ENCODE data around the gene JPH4.

Gene JPH4

DNA sequence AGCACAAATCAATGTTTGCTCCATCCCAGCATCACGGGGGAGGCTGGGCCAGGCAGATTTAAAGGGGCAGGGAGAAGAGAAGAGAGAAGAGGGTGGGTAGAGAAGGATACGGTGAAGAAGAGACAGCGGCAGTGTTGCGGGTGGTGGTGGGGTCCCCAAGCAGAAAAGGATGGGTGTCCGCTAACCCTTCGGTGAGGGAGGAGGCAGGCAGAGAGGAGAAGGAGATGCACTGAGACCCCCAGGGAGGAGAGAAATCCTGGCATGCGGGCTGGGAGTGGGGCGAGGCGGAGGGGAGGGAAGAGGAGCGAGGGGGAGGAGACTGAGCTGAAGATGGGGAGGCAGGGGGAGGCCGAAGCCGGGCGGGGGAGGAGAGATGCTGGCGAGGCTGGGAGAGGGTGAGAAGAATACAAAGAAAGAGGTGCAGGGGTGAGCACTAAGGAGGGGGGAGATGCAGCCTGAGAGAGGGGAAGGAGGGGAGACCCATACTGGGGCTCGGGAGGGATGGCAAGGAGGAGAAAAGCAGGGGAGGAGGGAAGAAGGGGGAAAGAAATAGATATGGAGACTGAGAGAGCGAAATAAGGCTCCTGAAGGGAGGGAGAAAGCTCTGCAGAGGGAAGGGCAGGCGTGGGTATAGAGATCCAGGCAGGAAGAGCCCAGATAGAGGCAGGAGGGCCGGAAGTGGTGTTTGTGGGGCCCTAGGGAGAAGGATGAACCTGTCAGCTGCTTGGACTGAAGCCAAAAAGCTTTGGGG, at the start of gene JPH4:
Gene JPH4, minus strand, starts transcription at position 231 of the 751 bp plus-strand sequence. CDS start 1,337 bp downstream, outside the sequence.
- no peak within 1 kb of the TSS for H3K27ac ChIP-seq (ENCODE audit: low read length)
- H3K27me3 ChIP-seq (ENCODE audit: insufficient read depth, low read length, poor library complexity) = peaks cover 6% of the 10 kb centered on the region
- TF ChIP-seq EZH2 (IDR thresholded peaks at IDR 0.05; ENCODE audit: borderline replicate concordance, low read depth, low read length, severe bottlenecking) (no peak), CTCF (IDR thresholded peaks at IDR 0.05; ENCODE audit: borderline replicate concordance, extremely low read depth, low read length, poor library complexity, severe bottlenecking) (no peak)
- no peak for DNase-seq
- H3K4me3 ChIP-seq (ENCODE audit: low read depth in 1 of 2, low read length in 2 of 2) = no peak within 1 kb of the TSS
- H3K9me3 ChIP-seq (ENCODE audit: insufficient read depth, low read length, severe bottlenecking) = no peaks in the 10 kb centered on the region
- no peak for ATAC-seq (ENCODE audit: insufficient read depth, low read depth)
- H3K4me2 ChIP-seq (ENCODE audit: insufficient read depth, low read length) = no peak within 1 kb of the TSS
- no peaks in the 10 kb centered on the region for H3K79me2 ChIP-seq (ENCODE audit: insufficient read depth, low read length)
- no peaks in the 10 kb centered on the region for H4K20me1 ChIP-seq (ENCODE audit: insufficient read depth, low read length)
- H3K36me3 ChIP-seq (ENCODE audit: insufficient read depth, low read length) = no peaks in the 10 kb centered on the region
- H3K4me1 ChIP-seq (ENCODE audit: insufficient read depth, low read length) = no peaks in the 10 kb centered on the region
- H2AFZ ChIP-seq (ENCODE audit: low read depth, low read length) = peak within 1 kb of the TSS; percentile 26; the same call in 1 of the 2 replicates
- H3K9ac ChIP-seq (ENCODE audit: low read depth, low read length) = no peak within 1 kb of the TSS

DNA sequence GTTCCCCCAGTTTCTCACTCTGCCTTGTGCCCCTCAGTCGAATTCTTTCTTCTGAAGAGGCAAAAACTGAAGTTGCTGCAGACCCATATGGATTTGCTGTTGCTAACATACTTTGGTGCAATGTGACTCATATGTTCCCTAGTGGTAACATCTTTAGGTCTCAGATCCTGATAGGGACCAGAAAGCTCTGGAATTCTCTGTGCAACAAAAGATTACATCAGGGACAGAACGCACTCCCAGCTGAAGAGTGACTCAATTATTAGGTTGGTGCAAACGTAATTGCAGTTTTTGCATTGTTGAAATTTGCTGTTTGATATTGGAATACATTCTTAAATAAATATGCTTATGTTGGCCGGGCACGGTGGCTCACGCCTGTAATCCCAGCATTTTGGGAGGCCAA, 49.4 kb upstream of the JPH4 start:
- Histone ChIP-seq H3K4me1 (ENCODE audit: insufficient read depth, low read length) (0 out of 2 replicates have a peak, but pooled peaks cover 4% of the 10 kb centered on the region), H3K36me3 (ENCODE audit: insufficient read depth, low read length) (no peaks in the 10 kb centered on the region), H2AFZ (ENCODE audit: low read depth, low read length) (no peak overlapping the region), H3K79me2 (ENCODE audit: insufficient read depth, low read length) (no peaks in the 10 kb centered on the region), H3K9me3 (ENCODE audit: insufficient read depth, low read length, severe bottlenecking) (peaks cover 25% of the 10 kb centered on the region), H3K4me3 (ENCODE audit: low read depth in 1 of 2, low read length in 2 of 2) (no peak overlapping the region), H4K20me1 (ENCODE audit: insufficient read depth, low read length) (peaks cover 2% of the 10 kb centered on the region; the same call in 1 of the 2 replicates), H3K27me3 (ENCODE audit: insufficient read depth, low read length, poor library complexity) (peaks cover 6% of the 10 kb centered on the region), H3K27ac (ENCODE audit: low read length) (no peak overlapping the region), H3K9ac (ENCODE audit: low read depth, low read length) (no peak overlapping the region), H3K4me2 (ENCODE audit: insufficient read depth, low read length) (no peak overlapping the region)
- no peak for ATAC-seq (ENCODE audit: insufficient read depth, low read depth)
- TF ChIP-seq EZH2 (IDR thresholded peaks at IDR 0.05; ENCODE audit: borderline replicate concordance, low read depth, low read length, severe bottlenecking) (no peak), CTCF (IDR thresholded peaks at IDR 0.05; ENCODE audit: borderline replicate concordance, extremely low read depth, low read length, poor library complexity, severe bottlenecking) (no peak)
- DNase-seq = no peak

DNA sequence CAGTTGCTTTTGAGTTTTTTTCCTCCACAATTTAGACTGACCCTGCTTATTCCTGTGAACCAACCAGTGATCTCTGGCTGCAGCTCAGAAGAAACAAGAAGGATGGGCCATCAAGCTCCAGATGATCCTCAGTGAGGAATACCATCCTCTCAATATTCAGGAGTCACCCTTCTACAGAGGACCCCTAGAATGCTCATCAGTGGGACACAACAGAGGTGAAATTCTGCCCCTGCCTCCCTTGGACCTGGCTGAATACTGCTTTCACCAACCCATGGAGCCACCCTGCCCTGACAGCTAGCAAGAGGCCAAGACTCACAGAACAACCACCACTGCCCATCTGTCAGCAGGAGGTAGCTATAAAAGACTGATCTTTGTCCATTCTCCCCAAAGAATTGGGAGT, 48.4 kb upstream of the JPH4 start:
- Histone ChIP-seq H4K20me1 (ENCODE audit: insufficient read depth, low read length) (peaks cover 2% of the 10 kb centered on the region; the same call in 1 of the 2 replicates), H3K36me3 (ENCODE audit: insufficient read depth, low read length) (no peaks in the 10 kb centered on the region), H3K4me3 (ENCODE audit: low read depth in 1 of 2, low read length in 2 of 2) (no peak overlapping the region), H3K79me2 (ENCODE audit: insufficient read depth, low read length) (no peaks in the 10 kb centered on the region), H3K4me1 (ENCODE audit: insufficient read depth, low read length) (0 out of 2 replicates have a peak, but pooled peaks cover under 1% of the 10 kb centered on the region), H2AFZ (ENCODE audit: low read depth, low read length) (no peak overlapping the region), H3K4me2 (ENCODE audit: insufficient read depth, low read length) (no peak overlapping the region), H3K9me3 (ENCODE audit: insufficient read depth, low read length, severe bottlenecking) (peaks cover 27% of the 10 kb centered on the region), H3K9ac (ENCODE audit: low read depth, low read length) (no peak overlapping the region), H3K27me3 (ENCODE audit: insufficient read depth, low read length, poor library complexity) (peaks cover under 1% of the 10 kb centered on the region), H3K27ac (ENCODE audit: low read length) (no peak overlapping the region)
- ATAC-seq (ENCODE audit: insufficient read depth, low read depth) (no peak), DNase-seq (no peak)
- TF ChIP-seq CTCF (IDR thresholded peaks at IDR 0.05; ENCODE audit: borderline replicate concordance, extremely low read depth, low read length, poor library complexity, severe bottlenecking) = no peak
- no peak for TF ChIP-seq EZH2 (IDR thresholded peaks at IDR 0.05; ENCODE audit: borderline replicate concordance, low read depth, low read length, severe bottlenecking)
